ENCODE measurements around the gene CRTC3.
"Not testable (repeated sequence)": the region's sequence is repeated elsewhere in the genome, so short reads cannot be mapped to it uniquely, and the experiment has no call there.

The CRTC3 gene

GRCh38 chr15:90684281-90684680 lies 154.6 kb downstream of the CRTC3 start:
- no peak for DNase-seq

GRCh38 chr15:90685591-90686434 lies 156.1 kb downstream of the CRTC3 start:
- peak; percentile 66 for DNase-seq

- peak; percentile 42 for DNase-seq
These were observed 156.9 kb downstream of the CRTC3 start for GRCh38 chr15:90686435-90687218.

GRCh38 chr15:90689326-90689961 lies 159.7 kb downstream of the CRTC3 start:
- not testable (repeated sequence) for DNase-seq

GRCh38 chr15:90690585-90690984 lies 160.9 kb downstream of the CRTC3 start:
- DNase-seq, result no peak

GRCh38 chr15:90691369-90691768 lies 161.6 kb downstream of the CRTC3 start:
- no peak for DNase-seq

GRCh38 chr15:90691982-90692773 lies 162.5 kb downstream of the CRTC3 start:
- DNase-seq, result no peak

All from RPMI8226 (cell line).